Stimulated activated CD8-positive, alpha-beta memory T cell treated with anti-CD3 and anti-CD28 coated beads, Interleukin-15, amount 100 ng/mL, for 4 hours (primary cell): Measurements from ENCODE around the gene CP.
"Not testable (repeated sequence)": the region's sequence is repeated elsewhere in the genome, so short reads cannot be mapped to it uniquely, and the experiment has no call there.

Source experiments
- DNase-seq, 2 donors: peaks; one replicate each; pipeline ENCODE4 v3.0.0-alpha.2; 2020; ENCODE audit warnings: low read depth in 2 of 2

Gene CP

GRCh38 chr3:149227591-149228268 lies 6.1 kb upstream of the CP start:
- DNase-seq = no peak

- DNase-seq = no peak
These were observed 5.1 kb upstream of the CP start for GRCh38 chr3:149226776-149227175.

GRCh38 chr3:149224736-149225594 lies 3.3 kb upstream of the CP start:
- no peak for DNase-seq

GRCh38 chr3:149223461-149223820 lies 1.8 kb upstream of the CP start:
- DNase-seq = no peak

- DNase-seq = not testable (repeated sequence)
These were observed 2.1 kb downstream of the CP start for GRCh38 chr3:149219380-149220121.

GRCh38 chr3:149217347-149217746 lies 4.3 kb downstream of the CP start:
- no peak for DNase-seq

GRCh38 chr3:149216193-149216869 lies 5.3 kb downstream of the CP start:
- no peak for DNase-seq

- no peak for DNase-seq
These were observed 6.1 kb downstream of the CP start for GRCh38 chr3:149215515-149215914.

- no peak for DNase-seq
These were observed 6.9 kb downstream of the CP start for GRCh38 chr3:149214702-149215101.

GRCh38 chr3:149212386-149212785 lies 9.2 kb downstream of the CP start:
- no peak for DNase-seq

GRCh38 chr3:149209431-149209830 lies 12.2 kb downstream of the CP start:
- DNase-seq = no peak

- no peak for DNase-seq
These were observed 14.2 kb downstream of the CP start for GRCh38 chr3:149207475-149207874.

- DNase-seq = no peak
These were observed 17.1 kb downstream of the CP start for GRCh38 chr3:149204390-149204991.

GRCh38 chr3:149203758-149204157 lies 17.9 kb downstream of the CP start:
- no peak for DNase-seq

GRCh38 chr3:149199474-149199873 lies 22.2 kb downstream of the CP start:
- no peak for DNase-seq

- no peak for DNase-seq
These were observed 23.0 kb downstream of the CP start for GRCh38 chr3:149198611-149199010.

- DNase-seq = no peak
These were observed 24.0 kb downstream of the CP start for GRCh38 chr3:149197669-149198068.

GRCh38 chr3:149196805-149197592 lies 24.6 kb downstream of the CP start:
- DNase-seq = not testable (repeated sequence)

GRCh38 chr3:149195221-149195620 lies 26.4 kb downstream of the CP start:
- DNase-seq = no peak

GRCh38 chr3:149188494-149188893 lies 33.1 kb downstream of the CP start:
- no peak for DNase-seq

GRCh38 chr3:149186721-149187120 lies 34.9 kb downstream of the CP start:
- DNase-seq = no peak
